ENCODE results near the gene GAS2L2. TPM values are rescaled to one million over a fixed set of nuclear protein-coding genes. Genes with fewer than 3 reads are reported as not detected.

The GAS2L2 gene
- total RNA-seq, 1 experiment from 2014 or later = not detected

DNA sequence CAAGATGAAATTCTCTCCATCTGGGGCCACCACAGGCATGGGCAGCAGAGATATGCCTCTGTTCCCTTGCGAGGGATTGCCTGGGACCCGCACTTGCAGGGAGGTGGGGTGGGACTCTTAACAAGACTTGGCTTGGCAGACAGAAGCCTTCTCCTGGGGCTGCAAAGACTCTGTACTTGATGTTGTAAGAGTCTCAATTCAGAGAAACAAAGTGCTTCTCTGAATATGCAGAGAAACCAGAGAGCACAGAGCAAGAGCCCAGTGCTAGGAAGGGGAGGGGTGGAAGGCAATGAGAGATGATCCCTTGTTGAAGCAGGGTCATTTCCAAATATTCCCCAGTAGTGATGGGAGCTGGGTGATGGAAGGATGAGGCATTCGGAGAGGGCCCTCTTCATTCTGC is 40.2 kb upstream of the GAS2L2 start:
- POLR2A ChIA-PET = no interaction called here
- H3K27me3 ChIP-seq (ENCODE audit: control insufficient read depth, insufficient read depth, low read length) = peaks cover 12% of the 10 kb centered on the region
- no peaks in the 10 kb centered on the region for H3K9me3 ChIP-seq (ENCODE audit: control insufficient read depth, insufficient read depth, low read depth, low read length)
- CTCF ChIA-PET = no interaction called here
- peaks cover 13% of the 10 kb centered on the region for H3K4me1 ChIP-seq (ENCODE audit: control insufficient read depth, insufficient read depth, low read length)
- H3K4me3 ChIP-seq (ENCODE audit: low read depth in 2 of 2, low read length in 2 of 2) = no peak overlapping the region
- no peaks in the 10 kb centered on the region for H3K36me3 ChIP-seq (ENCODE audit: control insufficient read depth, insufficient read depth, low read length)
- TF ChIP-seq TCF7L2 (IDR thresholded peaks at IDR 0.05; ENCODE audit: low read depth, low read length) = no peak
- no peak for TF ChIP-seq SIN3A (IDR thresholded peaks at IDR 0.05; ENCODE audit: borderline replicate concordance, insufficient read depth, low read depth, low read length)
- TF ChIP-seq, protein P1, sequence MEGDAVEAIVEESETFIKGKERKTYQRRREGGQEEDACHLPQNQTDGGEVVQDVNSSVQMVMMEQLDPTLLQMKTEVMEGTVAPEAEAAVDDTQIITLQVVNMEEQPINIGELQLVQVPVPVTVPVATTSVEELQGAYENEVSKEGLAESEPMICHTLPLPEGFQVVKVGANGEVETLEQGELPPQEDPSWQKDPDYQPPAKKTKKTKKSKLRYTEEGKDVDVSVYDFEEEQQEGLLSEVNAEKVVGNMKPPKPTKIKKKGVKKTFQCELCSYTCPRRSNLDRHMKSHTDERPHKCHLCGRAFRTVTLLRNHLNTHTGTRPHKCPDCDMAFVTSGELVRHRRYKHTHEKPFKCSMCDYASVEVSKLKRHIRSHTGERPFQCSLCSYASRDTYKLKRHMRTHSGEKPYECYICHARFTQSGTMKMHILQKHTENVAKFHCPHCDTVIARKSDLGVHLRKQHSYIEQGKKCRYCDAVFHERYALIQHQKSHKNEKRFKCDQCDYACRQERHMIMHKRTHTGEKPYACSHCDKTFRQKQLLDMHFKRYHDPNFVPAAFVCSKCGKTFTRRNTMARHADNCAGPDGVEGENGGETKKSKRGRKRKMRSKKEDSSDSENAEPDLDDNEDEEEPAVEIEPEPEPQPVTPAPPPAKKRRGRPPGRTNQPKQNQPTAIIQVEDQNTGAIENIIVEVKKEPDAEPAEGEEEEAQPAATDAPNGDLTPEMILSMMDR (IDR thresholded peaks at IDR 0.05) = no peak
- TF ChIP-seq, protein P2, sequence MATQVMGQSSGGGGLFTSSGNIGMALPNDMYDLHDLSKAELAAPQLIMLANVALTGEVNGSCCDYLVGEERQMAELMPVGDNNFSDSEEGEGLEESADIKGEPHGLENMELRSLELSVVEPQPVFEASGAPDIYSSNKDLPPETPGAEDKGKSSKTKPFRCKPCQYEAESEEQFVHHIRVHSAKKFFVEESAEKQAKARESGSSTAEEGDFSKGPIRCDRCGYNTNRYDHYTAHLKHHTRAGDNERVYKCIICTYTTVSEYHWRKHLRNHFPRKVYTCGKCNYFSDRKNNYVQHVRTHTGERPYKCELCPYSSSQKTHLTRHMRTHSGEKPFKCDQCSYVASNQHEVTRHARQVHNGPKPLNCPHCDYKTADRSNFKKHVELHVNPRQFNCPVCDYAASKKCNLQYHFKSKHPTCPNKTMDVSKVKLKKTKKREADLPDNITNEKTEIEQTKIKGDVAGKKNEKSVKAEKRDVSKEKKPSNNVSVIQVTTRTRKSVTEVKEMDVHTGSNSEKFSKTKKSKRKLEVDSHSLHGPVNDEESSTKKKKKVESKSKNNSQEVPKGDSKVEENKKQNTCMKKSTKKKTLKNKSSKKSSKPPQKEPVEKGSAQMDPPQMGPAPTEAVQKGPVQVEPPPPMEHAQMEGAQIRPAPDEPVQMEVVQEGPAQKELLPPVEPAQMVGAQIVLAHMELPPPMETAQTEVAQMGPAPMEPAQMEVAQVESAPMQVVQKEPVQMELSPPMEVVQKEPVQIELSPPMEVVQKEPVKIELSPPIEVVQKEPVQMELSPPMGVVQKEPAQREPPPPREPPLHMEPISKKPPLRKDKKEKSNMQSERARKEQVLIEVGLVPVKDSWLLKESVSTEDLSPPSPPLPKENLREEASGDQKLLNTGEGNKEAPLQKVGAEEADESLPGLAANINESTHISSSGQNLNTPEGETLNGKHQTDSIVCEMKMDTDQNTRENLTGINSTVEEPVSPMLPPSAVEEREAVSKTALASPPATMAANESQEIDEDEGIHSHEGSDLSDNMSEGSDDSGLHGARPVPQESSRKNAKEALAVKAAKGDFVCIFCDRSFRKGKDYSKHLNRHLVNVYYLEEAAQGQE (IDR thresholded peaks at IDR 0.05; ENCODE audit: insufficient read depth in 1 of 2, low read depth in 2 of 2, low read length in 1 of 2) = no peak
- TF ChIP-seq POLR2AphosphoS5 (IDR thresholded peaks at IDR 0.05; ENCODE audit: low read depth, low read length) = no peak
- ATAC-seq (no peak), DNase-seq (ENCODE audit: low read depth, low spot score) (no peak)
- no TSS peak for BruUV-seq (replicated peaks)
- no peak overlapping the region for H3K27ac ChIP-seq (ENCODE audit: low read length)
- in situ Hi-C loops (cut with HindIII; ENCODE audit: low pct_unique_long_range_greater_than_20kb, low sequenced_read_pairs) (no loop called here), intact Hi-C loops (cut with micrococcal nuclease; ENCODE audit: unreplicated experiment) (no loop called here)

DNA sequence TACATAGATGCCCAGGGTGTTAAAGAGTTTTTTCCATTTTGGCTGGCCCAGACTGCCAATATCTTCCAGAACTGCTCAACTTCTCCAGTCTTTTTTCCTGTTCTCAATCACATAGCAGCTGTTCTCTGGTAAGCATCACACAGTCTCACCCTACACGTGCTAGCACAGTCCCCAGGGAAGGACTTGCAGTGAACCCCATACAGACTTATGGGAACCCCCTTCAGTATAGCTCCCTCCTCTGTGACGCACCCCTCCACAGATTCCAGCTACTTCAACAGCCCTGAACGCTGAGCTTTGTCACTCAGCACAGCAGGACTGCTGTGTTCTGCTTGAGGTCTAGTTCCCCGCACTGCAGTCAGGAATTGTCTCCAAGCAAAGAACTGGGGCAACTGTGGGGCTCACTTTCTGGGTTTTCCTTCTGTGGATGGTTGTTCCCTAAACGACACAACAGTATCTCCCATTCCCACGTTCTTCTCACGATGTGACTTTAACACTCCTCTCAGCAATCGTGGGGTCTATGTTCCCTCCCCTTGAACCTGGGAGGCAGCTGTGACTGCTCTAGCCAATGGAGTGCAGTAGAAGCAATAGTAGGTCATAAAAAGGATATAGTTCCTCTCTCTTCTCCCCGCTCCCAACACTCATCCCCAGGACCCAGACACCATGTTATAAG is 38.8 kb upstream of the GAS2L2 start:
- no peaks in the 10 kb centered on the region for H3K36me3 ChIP-seq (ENCODE audit: control insufficient read depth, insufficient read depth, low read length)
- intact Hi-C loops (cut with micrococcal nuclease; ENCODE audit: unreplicated experiment) (no loop called here), in situ Hi-C loops (cut with HindIII; ENCODE audit: low pct_unique_long_range_greater_than_20kb, low sequenced_read_pairs) (no loop called here)
- H3K4me3 ChIP-seq (ENCODE audit: low read depth in 2 of 2, low read length in 2 of 2) = no peak overlapping the region
- H3K27me3 ChIP-seq (ENCODE audit: control insufficient read depth, insufficient read depth, low read length) = peaks cover 9% of the 10 kb centered on the region
- peaks cover 26% of the 10 kb centered on the region for H3K4me1 ChIP-seq (ENCODE audit: control insufficient read depth, insufficient read depth, low read length)
- no peaks in the 10 kb centered on the region for H3K9me3 ChIP-seq (ENCODE audit: control insufficient read depth, insufficient read depth, low read depth, low read length)
- ChIA-PET CTCF (interaction anchor here (1.7 kb wide), 1 partner anchor 28 kb away, joined by 5 read pairs; no protein-coding TSS in a partner anchor), POLR2A (no interaction called here)
- no peak overlapping the region for H3K27ac ChIP-seq (ENCODE audit: low read length)
- no TSS peak for BruUV-seq (replicated peaks)
- DNase-seq (ENCODE audit: low read depth, low spot score) = no peak
- TF ChIP-seq, protein P1 (IDR thresholded peaks at IDR 0.05) = no peak
- TF ChIP-seq POLR2AphosphoS5 (IDR thresholded peaks at IDR 0.05; ENCODE audit: low read depth, low read length) = no peak
- TF ChIP-seq TCF7L2 (IDR thresholded peaks at IDR 0.05; ENCODE audit: low read depth, low read length) = no peak
- no peak for ATAC-seq

Data from Panc1 (cell line).